Stimulated activated naive B cell treated with anti-CD40 and anti-IgM and Interleukin-4, amounts not matched to agents 10 μg/mL and 1 μg/mL and 100 μg/mL, for 72 hours (primary cell): ENCODE measurements around the gene DDX39B.
A peak's percentile ranks its signal among the peaks of the same experiment; 100 is the strongest.

ENCODE experiments used
- ATAC-seq, 2 donors: fragments of 150-1000 bp; cut with Tn5 transposase; replicated peaks; 2 replicates each; pipeline ENCODE4 v1.10.0; 2021; ENCODE audit warnings: moderate library complexity in 1 of 2
- DNase-seq: peaks from one replicate; pipeline ENCODE4 v3.0.0; 2021
- H3K27ac Mint-ChIP-seq: one replicate; pipeline ENCODE4 v1.8.0; 2022; ENCODE audit warnings: mild to moderate bottlenecking, mixed read lengths
- H3K27me3 Mint-ChIP-seq, 2 donors: one replicate each; pipeline ENCODE4 v1.8.0; 2022; ENCODE audit warnings: mixed read lengths in 2 of 2
- H3K36me3 Mint-ChIP-seq, 2 donors: one replicate each; pipeline ENCODE4 v1.8.0; 2022; ENCODE audit warnings: mixed read lengths in 2 of 2, mild to moderate bottlenecking in 1 of 2
- H3K4me1 Mint-ChIP-seq, 2 donors: one replicate each; pipeline ENCODE4 v1.8.0; 2022; ENCODE audit warnings: mixed read lengths in 2 of 2, mild to moderate bottlenecking in 1 of 2
- H3K4me3 Mint-ChIP-seq, 2 donors: one replicate each; pipeline ENCODE4 v1.8.0; 2022; ENCODE audit warnings: mild to moderate bottlenecking in 2 of 2, mixed read lengths in 2 of 2, moderate library complexity in 1 of 2
- H3K9me3 Mint-ChIP-seq, 2 donors: one replicate each; pipeline ENCODE4 v1.8.0; 2022; ENCODE audit warnings: mixed read lengths in 2 of 2, mild to moderate bottlenecking in 1 of 2

Gene DDX39B

GRCh38 chr6:31532644-31533454 is 9.0 kb downstream of the DDX39B start:
- H3K36me3 Mint-ChIP-seq: peaks cover 48 to 70% of the 10 kb centered on the region in 2 donors
- peak overlapping the region; percentile 9 for H3K27ac Mint-ChIP-seq
- H3K4me3 Mint-ChIP-seq: no peak overlapping the region

GRCh38 chr6:31531771-31532643 is 9.8 kb downstream of the DDX39B start:
- H3K4me3 Mint-ChIP-seq: no peak overlapping the region
- H3K27me3 Mint-ChIP-seq: no peaks in the 10 kb centered on the region
- DNase-seq: no peak
- peaks cover 13 to 48% of the 10 kb centered on the region in 2 donors for H3K4me1 Mint-ChIP-seq
- no peak overlapping the region for H3K27ac Mint-ChIP-seq
- no peak for ATAC-seq
- no peaks in the 10 kb centered on the region for H3K9me3 Mint-ChIP-seq
- peaks cover 44 to 66% of the 10 kb centered on the region in 2 donors for H3K36me3 Mint-ChIP-seq

More at GRCh38 chr6:31532644-31533454, 9.0 kb downstream of the DDX39B start:
- no peaks in the 10 kb centered on the region for H3K9me3 Mint-ChIP-seq
- H3K27me3 Mint-ChIP-seq: no peaks in the 10 kb centered on the region
- H3K4me1 Mint-ChIP-seq: peaks cover 16 to 54% of the 10 kb centered on the region in 2 donors
- no peak for DNase-seq
- no peak for ATAC-seq

- Mint-ChIP-seq H3K9me3 (no peaks in the 10 kb centered on the region), H3K27ac (no peak overlapping the region), H3K36me3 (peaks cover 44 to 60% of the 10 kb centered on the region in 2 donors), H3K4me3 (no peak overlapping the region), H3K4me1 (peaks cover 14 to 44% of the 10 kb centered on the region in 2 donors), H3K27me3 (no peaks in the 10 kb centered on the region)
- no peak for ATAC-seq
- DNase-seq: no peak
Observed at GRCh38 chr6:31531162-31531561, 10.6 kb downstream of the DDX39B start.

- Mint-ChIP-seq H3K36me3 (peaks cover 41 to 55% of the 10 kb centered on the region in 2 donors), H3K27ac (no peak overlapping the region), H3K27me3 (no peaks in the 10 kb centered on the region), H3K4me1 (peaks cover 16 to 39% of the 10 kb centered on the region in 2 donors), H3K4me3 (no peak overlapping the region), H3K9me3 (no peaks in the 10 kb centered on the region)
- no peak for DNase-seq
- ATAC-seq: no peak
Observed at GRCh38 chr6:31530659-31531058, 11.1 kb downstream of the DDX39B start.

GRCh38 chr6:31529329-31530150 is 12.3 kb downstream of the DDX39B start:
- H3K4me3 Mint-ChIP-seq: no peak overlapping the region
- no peaks in the 10 kb centered on the region for H3K9me3 Mint-ChIP-seq
- ATAC-seq (peak; percentile 20 to 38), DNase-seq (no peak)
- peaks cover 13 to 29% of the 10 kb centered on the region in 2 donors for H3K4me1 Mint-ChIP-seq
- H3K27me3 Mint-ChIP-seq: no peaks in the 10 kb centered on the region
- H3K27ac Mint-ChIP-seq: peak overlapping the region; percentile 91
- peaks cover 35 to 44% of the 10 kb centered on the region in 2 donors for H3K36me3 Mint-ChIP-seq

GRCh38 chr6:31528821-31529328 is 12.9 kb downstream of the DDX39B start, which contains the start of gene MCCD1:
Gene MCCD1, plus strand, starts transcription at chr6:31528962. Its CDS starts 53 bp downstream, at chr6:31529015.
- Mint-ChIP-seq H3K4me3 (no peak within 1 kb of the TSS), H3K4me1 (peaks cover 13 to 29% of the 10 kb centered on the region in 2 donors), H3K27ac (peak within 1 kb of the TSS; percentile 91), H3K36me3 (peaks cover 31 to 42% of the 10 kb centered on the region in 2 donors), H3K9me3 (no peaks in the 10 kb centered on the region), H3K27me3 (no peaks in the 10 kb centered on the region)
- DNase-seq (no peak), ATAC-seq (peak; percentile 22 to 29)

- Mint-ChIP-seq H3K27ac (peak overlapping the region; percentile 91), H3K4me3 (no peak overlapping the region), H3K9me3 (no peaks in the 10 kb centered on the region), H3K27me3 (no peaks in the 10 kb centered on the region), H3K36me3 (peaks cover 27 to 38% of the 10 kb centered on the region in 2 donors), H3K4me1 (peaks cover 13 to 25% of the 10 kb centered on the region in 2 donors)
- peak; percentile 17 to 18 for ATAC-seq
- DNase-seq: no peak
Observed at GRCh38 chr6:31528307-31528777, 13.5 kb downstream of the DDX39B start.

GRCh38 chr6:31525932-31526591 is 15.7 kb downstream of the DDX39B start:
- H3K27ac Mint-ChIP-seq: no peak overlapping the region
- no peaks in the 10 kb centered on the region for H3K27me3 Mint-ChIP-seq
- H3K4me3 Mint-ChIP-seq: no peak overlapping the region
- H3K9me3 Mint-ChIP-seq: no peaks in the 10 kb centered on the region
- H3K4me1 Mint-ChIP-seq: peaks cover 7 to 13% of the 10 kb centered on the region in 2 donors
- DNase-seq: no peak
- H3K36me3 Mint-ChIP-seq: peaks cover 22 to 26% of the 10 kb centered on the region in 2 donors
- no peak for ATAC-seq

GRCh38 chr6:31525553-31525931 is 16.3 kb downstream of the DDX39B start:
- no peak overlapping the region for H3K27ac Mint-ChIP-seq
- H3K9me3 Mint-ChIP-seq: no peaks in the 10 kb centered on the region
- DNase-seq (no peak), ATAC-seq (no peak)
- H3K4me3 Mint-ChIP-seq: no peak overlapping the region
- H3K4me1 Mint-ChIP-seq: peaks cover 7 to 10% of the 10 kb centered on the region in 2 donors
- no peaks in the 10 kb centered on the region for H3K27me3 Mint-ChIP-seq
- peaks cover 19 to 22% of the 10 kb centered on the region in 2 donors for H3K36me3 Mint-ChIP-seq

GRCh38 chr6:31521835-31522234 is 20.0 kb downstream of the DDX39B start:
- Mint-ChIP-seq H3K9me3 (no peaks in the 10 kb centered on the region), H3K4me3 (no peak overlapping the region), H3K27me3 (no peaks in the 10 kb centered on the region), H3K36me3 (no peaks in the 10 kb centered on the region), H3K27ac (no peak overlapping the region), H3K4me1 (peaks cover 0 to 3% of the 10 kb centered on the region in 2 donors)
- no peak for ATAC-seq
- no peak for DNase-seq

GRCh38 chr6:31513456-31514165 is 28.2 kb downstream of the DDX39B start:
- H3K4me1 Mint-ChIP-seq: no peaks in the 10 kb centered on the region
- no peak overlapping the region for H3K4me3 Mint-ChIP-seq
- peaks cover 19 to 21% of the 10 kb centered on the region in 2 donors for H3K36me3 Mint-ChIP-seq
- no peaks in the 10 kb centered on the region for H3K9me3 Mint-ChIP-seq
- no peak for DNase-seq
- H3K27ac Mint-ChIP-seq: no peak overlapping the region
- ATAC-seq: no peak
- H3K27me3 Mint-ChIP-seq: no peaks in the 10 kb centered on the region

GRCh38 chr6:31510007-31510406 is 31.8 kb downstream of the DDX39B start:
- Mint-ChIP-seq H3K27ac (no peak overlapping the region), H3K4me1 (peaks cover 2 to 8% of the 10 kb centered on the region in 2 donors), H3K36me3 (peaks cover 31 to 42% of the 10 kb centered on the region in 2 donors)

More at GRCh38 chr6:31510007-31510406, 31.8 kb downstream of the DDX39B start:
- H3K9me3 Mint-ChIP-seq: no peaks in the 10 kb centered on the region
- H3K27me3 Mint-ChIP-seq: no peaks in the 10 kb centered on the region
- no peak for DNase-seq
- no peak overlapping the region for H3K4me3 Mint-ChIP-seq
- no peak for ATAC-seq
